ENCODE measurements around the gene HTD2. TPM values are rescaled to one million over a fixed set of nuclear protein-coding genes. Genes with fewer than 3 reads are reported as not detected.

The HTD2 gene
- total RNA-seq, 4 donors from 2014 or later = 4.5 to 10.1 (median 5.2) TPM

GRCh38 chr3:58341376-58341775, 35.1 kb downstream of the HTD2 start:
- H3K27ac ChIP-seq = no peak overlapping the region
- DNase-seq = no peak
- no peak overlapping the region for H3K4me3 ChIP-seq
- 86 to 96% methylated on average over 3 of the region's 3 CpGs for WGBS, 2 donors
- peaks cover 0 to 13% (median 0%) of the 10 kb centered on the region in 3 donors for H3K4me1 ChIP-seq
- TF ChIP-seq POLR2A (IDR thresholded peaks at IDR 0.05) (no peak), CTCF (IDR thresholded peaks at IDR 0.05) (no peak)
- intact Hi-C loops (cut with DNase I) = no loop called here
- H3K36me3 ChIP-seq = peaks cover 0 to 17% (median 0%) of the 10 kb centered on the region in 3 donors
- H3K9me3 ChIP-seq = no peaks in the 10 kb centered on the region
- no peaks in the 10 kb centered on the region for H3K27me3 ChIP-seq

GRCh38 chr3:58342676-58343075, 36.4 kb downstream of the HTD2 start:
- Histone ChIP-seq H3K4me1 (peaks cover 0 to 10% (median 0%) of the 10 kb centered on the region in 3 donors), H3K27me3 (no peaks in the 10 kb centered on the region), H3K27ac (no peak overlapping the region), H3K9me3 (no peaks in the 10 kb centered on the region), H3K4me3 (no peak overlapping the region), H3K36me3 (peaks cover 0 to 17% (median 0%) of the 10 kb centered on the region in 3 donors)
- TF ChIP-seq POLR2A (IDR thresholded peaks at IDR 0.05) = no peak
- TF ChIP-seq CTCF (IDR thresholded peaks at IDR 0.05) = no peak
- intact Hi-C loops (cut with DNase I) = no loop called here
- 86 to 94% methylated on average over 5 of the region's 5 CpGs for WGBS, 2 donors
- DNase-seq = no peak

GRCh38 chr3:58345457-58345856, 39.1 kb downstream of the HTD2 start:
- no peaks in the 10 kb centered on the region for H3K27me3 ChIP-seq
- H3K4me1 ChIP-seq = peaks cover 4 to 23% (median 8%) of the 10 kb centered on the region in 3 donors
- no peak overlapping the region for H3K4me3 ChIP-seq
- no peak for DNase-seq
- H3K27ac ChIP-seq = no peak overlapping the region
- TF ChIP-seq POLR2A (IDR thresholded peaks at IDR 0.05) (no peak), CTCF (IDR thresholded peaks at IDR 0.05) (no peak)
- WGBS, 2 donors = 86 to 89% methylated on average over 4 of the region's 4 CpGs
- intact Hi-C loops (cut with DNase I) = no loop called here
- H3K36me3 ChIP-seq = peaks cover 0 to 11% (median 0%) of the 10 kb centered on the region in 3 donors
- no peaks in the 10 kb centered on the region for H3K9me3 ChIP-seq

- Histone ChIP-seq H3K4me1 (peaks cover 8 to 28% (median 12%) of the 10 kb centered on the region in 3 donors), H3K36me3 (peaks cover 0 to 7% (median 0%) of the 10 kb centered on the region in 3 donors), H3K9me3 (no peaks in the 10 kb centered on the region), H3K27ac (no peak overlapping the region), H3K4me3 (no peak overlapping the region), H3K27me3 (no peaks in the 10 kb centered on the region)
- no peak for DNase-seq
- WGBS, 2 donors = 81 to 83% methylated on average over 2 of the region's 2 CpGs
- intact Hi-C loops (cut with DNase I) = no loop called here
- TF ChIP-seq POLR2A (IDR thresholded peaks at IDR 0.05) (no peak), CTCF (IDR thresholded peaks at IDR 0.05) (no peak)
Observed at GRCh38 chr3:58346368-58346767, 40.0 kb downstream of the HTD2 start.

- H3K4me3 ChIP-seq = no peak overlapping the region
- WGBS, 2 donors = 89 to 91% methylated on average over 6 to 7 of the region's 7 CpGs
- no peak for DNase-seq
- no peaks in the 10 kb centered on the region for H3K36me3 ChIP-seq
- intact Hi-C loops (cut with DNase I) = no loop called here
- TF ChIP-seq CTCF (IDR thresholded peaks at IDR 0.05) (no peak), POLR2A (IDR thresholded peaks at IDR 0.05) (no peak)
- no peaks in the 10 kb centered on the region for H3K27me3 ChIP-seq
- H3K9me3 ChIP-seq = no peaks in the 10 kb centered on the region
- peaks cover 8 to 34% (median 12%) of the 10 kb centered on the region in 3 donors for H3K4me1 ChIP-seq
- H3K27ac ChIP-seq = no peak overlapping the region
Observed at GRCh38 chr3:58347984-58348383, 41.7 kb downstream of the HTD2 start.
